ENCODE data around the gene APOBEC3H.
A peak's percentile ranks its signal among the peaks of the same experiment; 100 is the strongest.

Gene APOBEC3H

DNA sequence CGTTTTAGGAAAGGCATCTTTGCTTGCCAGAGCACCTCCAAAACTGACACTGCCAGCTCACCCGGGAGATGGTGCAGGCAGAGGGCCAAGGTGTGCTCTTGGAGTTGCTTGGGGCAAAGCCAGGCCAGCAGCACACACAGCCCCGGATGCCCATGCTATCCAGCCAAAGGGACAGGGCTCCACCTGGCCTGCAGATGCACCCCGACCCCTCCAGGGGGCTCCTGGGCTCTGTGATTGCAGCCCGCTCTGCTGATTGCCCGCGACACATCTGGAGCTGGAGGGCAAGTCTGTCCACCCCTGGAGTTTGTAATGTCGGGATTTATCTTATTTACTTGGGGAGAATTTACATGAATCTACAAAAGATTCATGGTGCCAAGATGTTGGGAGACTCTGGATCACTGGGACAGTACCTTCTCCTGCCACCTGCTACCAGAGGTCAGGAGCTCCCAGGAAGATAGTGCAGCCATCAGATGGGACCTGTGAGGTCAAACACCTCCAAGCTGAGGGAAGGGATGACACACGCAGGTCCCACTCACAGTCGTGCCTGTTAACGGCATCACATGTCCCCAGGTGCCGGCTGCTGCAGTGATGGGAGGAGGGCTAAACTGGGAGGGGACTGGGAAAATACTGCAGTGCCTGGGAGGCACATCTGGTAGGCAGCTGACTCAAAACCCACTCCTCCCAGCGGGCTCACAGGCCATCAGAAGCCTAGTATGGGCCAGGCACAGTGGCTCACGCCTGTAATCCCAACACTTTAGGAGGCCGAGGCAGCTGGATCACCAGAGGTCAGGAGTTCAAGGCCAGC is 38.2 kb downstream of the APOBEC3H start:
- DNase-seq (ENCODE audit: low read depth) = peak; percentile 43

DNA sequence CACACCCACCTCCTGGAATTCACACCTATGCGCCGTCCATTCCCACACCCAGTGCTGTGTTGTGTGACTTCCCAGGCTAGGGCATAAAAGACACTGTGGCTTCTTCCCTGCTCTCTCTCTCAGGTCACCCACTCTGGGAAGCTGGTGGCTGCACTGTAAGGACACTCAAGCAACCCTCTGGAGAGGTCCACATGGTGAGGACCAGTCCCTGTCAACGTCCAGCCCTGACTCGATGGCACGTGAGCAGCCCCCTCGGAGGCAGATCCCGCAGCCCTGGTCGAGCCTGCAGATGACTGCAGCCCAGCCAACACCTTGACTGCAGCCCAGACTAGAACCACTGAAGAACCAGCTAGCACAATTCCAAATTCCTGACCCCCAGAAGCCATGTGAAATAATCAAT is 39.3 kb downstream of the APOBEC3H start:
- DNase-seq (ENCODE audit: low read depth) = no peak

DNA sequence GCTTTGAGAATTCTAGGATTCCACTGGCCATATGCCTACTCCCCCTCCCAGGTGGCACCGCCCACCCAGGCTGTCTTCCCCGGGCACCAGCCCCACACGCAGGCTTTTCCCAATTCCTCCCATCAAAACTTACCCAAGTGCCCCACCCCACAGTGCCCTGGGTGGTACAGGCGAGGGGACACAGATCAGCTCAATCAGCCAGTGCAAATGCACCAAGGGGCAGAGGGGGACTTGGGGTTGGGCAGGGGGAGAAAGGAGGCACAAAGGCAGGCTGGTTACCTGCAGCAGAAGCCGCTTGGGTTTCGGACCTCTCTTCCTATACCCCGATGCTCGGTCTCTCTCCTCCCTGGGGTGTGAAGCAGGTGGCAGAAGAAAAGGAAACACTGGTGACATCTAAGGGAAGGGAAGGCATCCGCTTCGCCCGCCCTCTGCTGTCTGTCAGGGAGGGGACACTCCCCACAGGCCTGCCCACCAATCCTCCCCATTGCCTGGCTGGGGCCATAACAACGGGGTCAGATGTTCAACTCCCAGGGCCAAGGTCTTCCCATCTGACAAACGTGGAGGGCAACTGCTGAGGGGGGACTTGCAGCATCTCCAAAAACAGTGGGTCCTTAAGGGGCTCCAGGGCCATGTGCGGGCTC is 41.4 kb downstream of the APOBEC3H start:
- no peak for DNase-seq (ENCODE audit: low read depth)

DNA sequence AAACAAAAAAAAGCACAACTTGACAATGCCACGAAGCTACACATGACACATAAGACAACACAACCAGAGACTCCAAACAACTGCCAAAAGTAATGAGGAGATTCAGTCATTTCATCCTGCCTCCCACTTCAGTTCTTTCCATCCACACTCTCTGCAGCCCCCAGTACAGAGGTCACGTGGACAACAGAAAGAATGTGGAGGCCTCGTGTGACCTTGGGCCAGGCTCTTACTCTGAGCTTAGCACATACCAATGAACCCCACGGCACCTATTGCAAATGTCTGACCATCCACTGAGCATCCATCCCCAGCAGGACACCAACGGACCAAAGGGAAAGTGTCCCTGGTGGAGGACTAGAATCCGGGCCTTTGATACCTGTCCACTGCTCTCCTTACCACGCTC is 42.9 kb downstream of the APOBEC3H start:
- DNase-seq (ENCODE audit: low read depth) = no peak

DNA sequence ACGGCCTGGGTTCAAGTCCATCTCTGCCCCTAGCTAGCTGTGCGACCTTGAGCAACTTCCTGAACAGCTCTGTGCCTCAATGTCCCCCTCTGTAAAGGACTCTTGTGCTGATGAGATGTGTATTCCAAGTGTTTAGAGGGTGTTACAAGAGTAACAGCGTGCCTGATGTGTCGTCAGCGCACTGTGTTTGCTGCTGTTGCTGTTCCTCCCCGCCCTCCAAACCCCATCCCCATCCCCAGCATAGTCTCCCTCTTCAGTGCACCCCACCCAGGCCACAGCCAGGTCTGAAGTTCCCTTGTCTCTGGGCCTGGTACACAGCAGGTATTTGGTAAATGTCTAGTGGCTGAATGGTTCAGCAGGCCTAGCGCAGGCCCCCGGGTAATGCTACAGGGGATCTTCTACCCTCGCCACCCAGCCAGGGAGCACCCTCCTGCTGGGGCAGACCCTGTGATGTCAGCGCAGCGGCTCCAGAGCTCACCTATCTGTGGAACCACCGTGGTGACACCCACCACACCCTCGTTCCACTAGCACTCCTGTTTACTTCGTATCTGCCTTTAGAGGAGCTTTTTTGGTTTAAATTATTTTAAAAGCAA is 45.1 kb downstream of the APOBEC3H start:
- DNase-seq (ENCODE audit: low read depth) = no peak

DNA sequence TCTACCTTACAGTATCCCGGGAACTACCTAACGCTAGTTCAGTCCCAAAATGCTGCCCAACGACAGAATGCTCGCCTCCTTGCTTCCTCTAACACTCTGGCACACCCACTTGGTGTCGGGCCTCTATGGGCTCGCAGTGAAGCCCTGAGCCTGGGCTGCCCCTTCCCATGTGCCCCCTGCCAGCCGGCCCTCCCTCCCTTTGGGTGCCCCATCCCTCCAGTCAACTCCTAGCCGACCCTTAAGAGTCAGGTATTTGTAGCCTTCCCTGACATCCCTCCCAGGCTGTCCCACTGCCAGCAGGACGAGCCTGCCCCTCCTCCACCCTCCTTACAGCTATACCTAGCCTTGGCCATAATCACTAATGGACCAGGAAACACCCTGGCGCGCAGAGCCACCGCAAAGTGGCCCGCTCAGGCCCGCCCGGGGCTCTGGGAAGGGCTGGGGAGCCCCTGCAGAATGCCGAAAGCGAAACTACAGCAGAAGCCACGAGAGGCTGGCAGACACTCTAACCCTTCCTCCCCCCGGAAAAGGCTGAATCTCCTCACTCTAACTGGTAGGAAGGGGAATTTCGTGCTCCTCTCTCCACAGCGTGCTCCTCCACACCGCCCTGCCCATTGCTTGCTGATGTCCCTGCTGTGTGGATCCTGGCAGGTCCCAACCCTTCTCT is 47.2 kb downstream of the APOBEC3H start:
- peak; percentile 34 for DNase-seq (ENCODE audit: low read depth)

DNA sequence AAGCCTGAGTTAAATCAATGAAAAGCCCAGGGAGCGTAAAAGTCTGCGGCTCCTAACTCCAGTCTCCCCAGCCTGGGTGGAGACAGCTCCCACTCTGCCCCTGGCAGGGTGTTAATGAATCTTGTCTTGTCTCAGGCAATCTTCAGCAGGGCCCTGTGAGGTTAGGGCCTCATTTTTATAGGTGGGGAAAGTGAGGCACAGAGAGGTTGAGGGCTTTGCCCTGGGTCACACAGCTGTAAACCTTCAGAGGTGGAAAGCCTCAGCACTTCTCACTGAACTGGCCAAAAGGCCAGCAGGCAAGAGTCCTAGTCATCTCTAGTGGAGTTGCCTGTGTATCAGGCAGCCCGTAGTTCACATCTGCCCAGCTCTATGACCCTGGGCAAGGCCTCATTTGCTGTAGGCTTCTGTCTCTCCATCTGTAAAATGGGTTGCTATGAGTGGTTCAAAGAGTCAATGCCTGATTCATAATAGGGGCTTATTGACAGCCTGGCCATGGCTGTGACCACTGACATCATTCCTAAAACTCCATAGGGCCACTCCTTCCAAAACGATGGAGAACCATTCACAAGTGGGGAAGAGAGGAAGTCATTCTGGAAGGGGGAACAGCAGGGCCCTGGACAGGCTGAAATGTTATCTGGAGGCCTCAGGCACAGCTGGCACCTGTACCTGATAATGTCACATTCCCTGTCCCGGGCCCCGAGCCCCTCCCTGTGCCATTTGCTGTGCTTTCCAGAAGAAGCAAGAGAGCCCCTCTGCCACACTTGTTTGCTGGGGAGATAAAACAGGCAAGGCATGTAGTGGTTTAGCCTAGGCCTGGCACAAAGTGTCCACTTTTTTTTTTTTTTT is 49.4 kb downstream of the APOBEC3H start:
- DNase-seq (ENCODE audit: low read depth) = no peak

DNA sequence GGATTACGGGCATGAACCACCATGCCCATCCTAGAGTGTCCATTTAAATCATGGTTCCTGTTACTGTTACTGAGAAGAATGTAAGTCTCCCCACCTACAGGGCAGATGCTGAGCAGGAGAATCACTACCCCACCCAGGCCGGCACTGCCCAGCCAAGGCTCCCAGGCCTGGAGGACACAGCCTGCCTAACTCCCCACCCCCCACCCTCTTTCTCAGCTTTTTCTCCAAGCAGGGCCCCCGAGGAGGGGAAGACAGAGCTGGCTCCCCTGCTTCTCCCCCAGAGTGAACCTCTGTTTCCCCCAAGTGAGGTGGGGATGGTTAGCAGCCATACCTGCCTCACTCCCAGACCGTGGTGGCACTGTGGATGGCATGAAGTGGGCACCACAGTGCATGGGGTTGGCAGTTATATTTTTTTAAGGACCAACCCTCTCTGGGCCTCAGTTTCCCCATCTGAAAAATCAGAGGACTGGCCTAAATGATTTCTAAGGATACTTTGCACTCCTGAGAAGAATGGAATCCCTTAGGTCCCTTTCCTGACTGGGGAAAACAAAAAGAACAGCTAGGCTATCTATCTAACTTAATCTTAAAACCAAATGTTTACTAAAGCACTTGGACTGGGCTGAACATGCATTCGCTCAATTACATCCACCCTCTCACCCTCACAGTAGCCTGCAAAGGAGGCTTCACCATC is 50.4 kb downstream of the APOBEC3H start:
- no peak for DNase-seq (ENCODE audit: low read depth)

DNA sequence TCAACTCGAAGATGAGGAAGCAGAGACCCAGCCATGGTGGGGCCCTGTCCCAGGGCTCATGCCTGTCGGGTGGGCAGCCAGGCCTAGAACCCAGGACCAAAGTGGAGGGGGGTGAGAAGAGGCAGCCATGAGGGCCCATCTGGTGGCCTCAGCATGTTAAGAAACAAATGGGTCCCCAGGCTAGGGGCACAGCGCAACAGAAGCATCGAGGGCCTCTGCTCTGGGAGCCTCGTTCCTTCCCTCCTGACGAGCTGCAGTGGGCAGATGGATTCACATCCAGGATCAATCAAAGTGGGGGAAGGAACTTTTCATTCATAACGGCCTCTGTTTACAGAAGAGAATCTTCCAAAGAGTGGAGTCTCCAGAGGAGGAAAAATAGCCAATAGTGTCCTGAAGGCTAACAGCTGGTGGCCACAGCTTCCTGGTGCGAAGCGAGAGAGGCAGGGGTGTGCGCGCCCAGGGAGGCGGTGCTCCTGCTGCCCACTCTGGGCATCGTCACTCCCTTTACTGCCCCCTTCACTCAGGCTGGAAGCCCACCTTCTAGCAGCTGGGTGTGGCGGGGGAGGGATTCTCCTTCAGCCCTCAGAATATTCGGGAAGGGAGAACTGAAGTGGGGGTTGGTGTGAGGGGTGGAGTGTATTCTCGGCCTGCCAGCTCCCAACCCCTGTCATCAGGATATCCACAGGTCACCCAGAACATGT is 51.1 kb downstream of the APOBEC3H start:
- DNase-seq (ENCODE audit: low read depth) = no peak

DNA sequence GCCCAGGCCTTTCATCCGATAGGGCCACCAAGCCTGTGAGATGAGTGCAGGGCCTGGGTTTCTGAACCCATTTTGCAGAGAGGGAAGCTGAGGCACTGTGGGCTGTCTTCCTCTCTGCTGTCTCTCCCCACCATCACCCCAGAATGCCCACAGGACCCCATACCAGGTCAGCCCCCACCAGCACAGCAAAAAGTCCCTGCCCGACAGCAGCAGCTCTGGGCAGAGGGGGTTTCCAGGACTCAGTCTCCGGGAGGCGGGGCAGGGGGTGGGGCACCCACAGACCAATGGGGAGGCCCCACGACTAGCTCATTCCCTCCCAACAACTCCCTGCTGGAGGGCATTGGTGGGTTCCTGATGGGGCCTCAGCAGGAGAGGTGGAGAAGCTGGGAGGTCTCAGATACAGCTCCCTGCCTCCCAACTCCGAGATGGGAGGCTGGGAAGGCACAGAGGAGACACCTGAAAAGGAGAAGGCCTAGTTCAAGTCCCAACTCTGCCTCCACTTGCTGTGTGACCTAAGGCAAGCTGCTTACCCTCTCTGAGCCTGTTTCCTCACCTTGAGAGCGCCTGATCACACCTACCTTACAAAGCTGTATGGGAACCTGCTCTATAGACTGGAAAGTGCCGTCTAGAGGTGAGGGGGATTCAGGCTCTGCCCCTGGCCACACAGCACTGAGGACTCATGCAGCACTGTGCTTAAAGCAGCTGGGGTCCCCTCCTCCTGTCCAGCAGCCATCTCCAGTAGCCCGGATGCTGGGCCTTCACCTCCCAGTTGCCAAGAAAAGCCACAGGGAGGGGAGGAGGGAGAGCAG is 51.9 kb downstream of the APOBEC3H start:
- DNase-seq (ENCODE audit: low read depth) = peak; percentile 53

DNA sequence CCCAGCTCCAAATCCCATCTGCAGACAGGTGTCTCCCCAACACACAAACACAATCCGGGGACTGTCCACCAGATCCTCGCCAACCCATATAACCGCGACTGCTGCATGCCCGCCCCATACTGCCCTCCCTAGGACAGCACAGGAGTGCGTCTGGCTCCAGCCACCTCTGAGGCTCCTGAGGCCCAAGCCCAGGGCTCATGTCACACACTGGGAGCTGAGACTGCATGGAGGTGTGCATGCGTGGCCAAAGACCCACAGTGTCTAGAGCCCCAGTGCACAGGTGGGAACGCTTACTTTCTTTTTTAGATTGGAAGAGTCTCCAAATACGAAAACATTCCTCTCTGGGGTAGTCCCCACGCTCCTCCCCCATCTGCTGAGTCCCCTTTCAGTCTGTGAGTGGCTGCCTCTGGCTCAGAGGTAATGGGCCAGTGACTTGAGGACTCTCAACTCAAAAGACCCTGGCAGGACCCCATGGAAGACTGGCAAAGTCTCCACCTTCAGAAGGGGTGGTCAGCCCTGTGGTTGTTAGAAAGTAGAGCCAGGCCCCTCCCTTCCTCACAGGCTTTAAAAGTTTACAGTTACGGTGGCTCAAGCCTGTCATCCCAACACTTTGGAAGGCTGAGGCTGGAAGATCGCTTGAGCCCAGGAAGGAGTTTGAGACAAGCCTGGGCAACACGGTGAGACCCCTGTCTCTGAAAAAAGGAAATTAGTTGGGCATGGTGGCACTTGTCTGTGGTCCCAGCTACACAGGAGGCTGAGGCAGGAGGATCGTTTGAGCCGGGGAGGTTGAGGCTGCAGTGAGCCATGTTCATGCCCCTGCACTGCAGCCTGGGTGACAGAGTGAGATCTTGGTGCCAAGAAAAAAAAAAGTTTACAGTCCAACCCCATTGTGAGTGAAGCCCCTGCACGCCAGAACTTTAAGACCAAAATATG is 53.1 kb downstream of the APOBEC3H start:
- no peak for DNase-seq (ENCODE audit: low read depth)

DNA sequence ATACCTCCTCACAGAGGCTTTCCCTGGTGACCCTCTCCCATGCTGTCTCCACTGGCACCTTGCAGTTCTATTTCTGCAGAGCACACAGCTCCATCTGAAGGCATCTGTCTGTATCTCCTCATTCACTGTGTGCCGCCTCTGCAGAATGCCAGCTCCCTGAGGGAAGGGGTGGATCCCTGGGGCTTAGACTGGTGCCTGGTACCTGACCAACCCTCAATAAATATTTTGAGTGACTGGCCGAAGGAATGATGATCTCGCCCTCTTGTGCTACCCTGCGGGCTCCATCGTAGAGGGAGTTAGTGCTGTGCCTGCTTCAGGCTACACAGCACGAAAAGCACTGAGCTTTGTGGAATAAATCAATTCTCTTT is 53.8 kb downstream of the APOBEC3H start:
- DNase-seq (ENCODE audit: low read depth) = no peak

DNA sequence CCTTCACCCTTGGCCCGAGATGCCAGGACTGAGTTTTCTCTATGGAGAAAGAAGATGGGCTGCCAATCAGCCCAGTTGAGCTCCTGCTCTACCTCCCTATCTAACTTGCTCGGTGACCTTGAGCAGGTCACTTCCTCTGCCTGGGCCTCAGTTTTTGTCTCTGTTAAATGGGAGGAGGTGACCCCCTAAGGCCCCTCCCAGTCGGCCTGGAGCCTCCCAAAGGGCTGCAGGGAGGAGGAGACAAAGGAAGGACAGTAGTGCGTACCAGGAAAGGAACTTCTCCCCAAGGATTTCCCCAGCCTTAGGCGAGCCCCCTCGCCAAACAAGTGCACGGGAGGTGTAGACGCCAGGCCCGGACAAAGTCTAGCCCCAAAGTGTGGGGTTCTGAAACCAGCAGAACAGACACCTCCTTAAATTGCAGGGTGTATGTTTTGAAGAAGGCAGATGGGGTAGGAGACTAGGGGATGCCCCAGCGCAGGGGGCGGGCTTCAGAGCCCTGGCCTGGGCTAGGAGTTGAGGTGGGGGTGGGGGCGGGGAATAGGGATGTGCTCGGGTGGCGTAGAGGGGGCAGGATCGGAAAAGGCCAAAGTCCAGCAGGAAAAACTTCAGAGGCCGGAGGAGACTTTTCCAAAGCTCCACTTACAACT is 54.4 kb downstream of the APOBEC3H start:
- DNase-seq (ENCODE audit: low read depth) = no peak

DNA sequence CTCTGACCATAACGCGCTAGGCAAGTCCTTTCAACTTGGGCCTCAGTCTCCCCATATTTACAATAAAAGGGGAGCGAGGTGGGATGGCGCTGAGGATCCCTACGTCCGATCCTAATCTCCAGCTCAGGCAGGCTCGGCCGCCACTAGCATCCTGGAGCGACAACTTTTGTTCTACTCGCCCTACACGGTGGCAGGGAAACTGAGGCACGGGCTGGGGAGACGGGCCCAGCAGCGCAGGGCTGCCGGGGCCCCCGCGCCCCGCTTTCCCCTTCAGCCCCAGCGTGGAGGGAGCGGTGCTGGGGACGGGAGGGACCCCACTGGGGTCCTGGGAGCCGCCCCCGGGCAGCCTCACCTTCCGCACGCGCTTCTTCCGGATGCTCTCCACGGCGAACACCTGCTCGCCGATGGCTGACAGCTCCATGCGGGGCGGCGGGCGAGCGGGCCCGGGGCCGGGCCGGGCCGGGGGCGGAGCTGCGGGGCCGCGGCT is 55.0 kb downstream of the APOBEC3H start:
- no peak for DNase-seq (ENCODE audit: low read depth)

DNA sequence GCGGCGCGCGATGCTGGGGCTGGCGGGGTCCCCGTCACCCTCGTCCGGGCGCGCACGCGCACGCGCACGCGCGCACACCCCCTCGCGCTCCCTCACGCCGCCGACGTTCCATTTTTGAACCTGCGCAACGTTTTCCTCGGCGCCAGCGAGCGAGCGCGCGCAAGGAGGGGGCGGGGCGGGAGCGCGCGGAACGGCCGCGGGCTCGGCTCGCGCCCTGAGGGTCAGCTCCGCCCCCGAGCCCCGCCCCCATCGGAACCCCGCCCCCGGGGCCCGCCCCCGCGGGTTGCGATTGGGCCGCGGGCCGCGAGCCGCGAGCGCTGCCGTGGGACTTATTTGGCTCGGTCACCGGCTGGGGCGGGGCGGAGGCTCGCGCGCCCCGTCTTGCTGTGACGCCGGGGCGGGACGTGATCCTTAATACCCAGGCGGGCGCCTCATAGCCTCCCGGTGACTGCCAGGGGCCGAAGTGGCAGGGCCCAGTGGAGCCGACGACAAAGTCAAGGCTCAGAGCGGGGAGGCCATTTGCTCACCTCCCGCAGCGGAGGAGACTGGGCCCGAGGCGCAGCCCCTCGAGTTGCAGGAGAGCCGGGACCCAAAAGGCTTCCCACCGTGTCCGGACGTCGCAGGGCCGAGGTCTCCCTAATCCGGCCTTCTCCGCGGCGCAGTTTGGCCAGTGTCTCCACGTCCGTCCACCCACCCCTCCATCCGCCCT is 55.6 kb downstream of the APOBEC3H start, which contains the start of gene CBX7:
CBX7 (minus strand) TSS at position 170 of the 709 bp plus-strand sequence. CDS start 236 bp downstream, outside the sequence.
- peak; percentile 91 for DNase-seq (ENCODE audit: low read depth)

DNA sequence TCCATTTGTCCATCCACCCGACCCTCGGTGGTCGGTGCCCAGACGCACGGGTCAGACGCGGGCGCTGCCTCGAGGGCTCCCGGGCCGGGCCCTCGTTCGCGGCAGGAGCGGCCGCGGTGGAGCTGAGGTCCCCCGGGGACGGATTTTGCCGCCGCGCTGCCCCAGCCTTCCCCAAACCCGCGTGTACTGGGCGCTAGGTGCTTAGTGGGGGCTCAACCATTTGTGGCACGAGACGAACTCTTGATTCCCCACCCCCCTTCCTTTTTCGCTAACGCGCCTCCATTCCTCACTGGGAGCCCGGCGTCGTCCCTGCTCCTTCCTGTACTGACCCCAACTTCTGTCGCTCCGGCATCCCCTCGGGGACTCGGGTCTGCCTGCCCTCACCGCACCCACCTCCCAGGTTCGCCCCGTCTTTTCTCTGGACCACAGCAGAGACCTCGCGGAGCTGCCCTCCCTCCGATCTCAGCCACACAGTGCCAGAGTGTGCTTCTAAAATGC is 56.2 kb downstream of the APOBEC3H start:
- no peak for DNase-seq (ENCODE audit: low read depth)
